Body of pancreas (tissue), 4 donors: ENCODE results near the gene SEPTIN5. TPM values are rescaled to one million over a fixed set of nuclear protein-coding genes. Genes with fewer than 3 reads are reported as not detected.

Experiments used
- ATAC-seq: fragments of 150-250 bp; one replicate; pipeline ENCODE4 v1.9.1; 2016
- DNase-seq, 4 donors: peaks; one replicate each; pipeline ENCODE4 v3.0.0-alpha.2; 2019
- H3K27ac ChIP-seq, 4 donors: fragments of 200-600 bp; sonication (generic); 1 replicate in 3 of 4; 2 replicates in 1 of 4; pipeline versions ENCODE4 v1.5.1 to v1.6.1; 2016 to 2019; ENCODE audit warnings: mild to moderate bottlenecking in 1 of 4, mixed read lengths in 1 of 4, moderate library complexity in 1 of 4
- H3K27me3 ChIP-seq, 2 donors: fragments of 200-600 bp; sonication (generic); one replicate each; pipeline ENCODE4 v1.6.0; 2016; ENCODE audit warnings: mild to moderate bottlenecking in 1 of 2
- H3K36me3 ChIP-seq, 2 donors: fragments of 200-600 bp; sonication (generic); replicated peaks in 1 of 2; 2 replicates each; pipeline ENCODE4 v1.5.1; 2016; ENCODE audit warnings: low read depth in 2 of 2; ENCODE audit not compliant: insufficient read depth in 1 of 2
- H3K4me1 ChIP-seq: fragments of 200-600 bp; sonication (generic); one replicate; pipeline ENCODE4 v1.6.0; 2016
- H3K4me3 ChIP-seq, 2 donors: fragments of 200-600 bp; sonication (generic); 1 replicate in 1 of 2; 2 replicates in 1 of 2; pipeline ENCODE4 v1.5.1; 2016 to 2019
- H3K9me3 ChIP-seq, 3 donors: fragments of 200-600 bp; sonication (generic); 1 replicate in 2 of 3; 2 replicates in 1 of 3; pipeline ENCODE4 v1.5.1; 2016
- POLR2A ChIP-seq, 3 donors: fragments of 450-650 bp; IDR thresholded peaks; one replicate each; pipeline ENCODE4 v1.6.1; 2016; ENCODE audit warnings: antibody characterized with exemption in 3 of 3, mild to moderate bottlenecking in 2 of 3
- WGBS, 2 donors: methylation state at CpG; one replicate each; pipeline ENCODE4 v1.1.5; 2017; 5-methylcytosine and 5-hydroxymethylcytosine counted together
- intact Hi-C: fragments of 100-400 bp; cut with DNase I; formaldehyde crosslinking; loops from one replicate; pipeline ENCODE4 v1.15.1; 2023
- total RNA-seq, 2 donors: library from RNA; depleted of rRNA; stranded (reverse); fragments of >200 nt; gene quantifications; one replicate each; pipeline ENCODE4 v1.1.0, GENCODE V29; 2016
- TF ChIP-seq, protein P1 (sequence below), 7 experiments: fragments of 450-650 bp in 4 of 7; fragments of 200-600 bp in 3 of 7; sonication (generic) in 3 of 7; IDR thresholded peaks; one replicate each; pipeline ENCODE4 v1.5.1; 2016 to 2019; ENCODE audit warnings: antibody characterized with exemption in 7 of 7

SEPTIN5 gene
- total RNA-seq, 2 donors from 2014 or later = 15.0 to 15.2 TPM

DNA sequence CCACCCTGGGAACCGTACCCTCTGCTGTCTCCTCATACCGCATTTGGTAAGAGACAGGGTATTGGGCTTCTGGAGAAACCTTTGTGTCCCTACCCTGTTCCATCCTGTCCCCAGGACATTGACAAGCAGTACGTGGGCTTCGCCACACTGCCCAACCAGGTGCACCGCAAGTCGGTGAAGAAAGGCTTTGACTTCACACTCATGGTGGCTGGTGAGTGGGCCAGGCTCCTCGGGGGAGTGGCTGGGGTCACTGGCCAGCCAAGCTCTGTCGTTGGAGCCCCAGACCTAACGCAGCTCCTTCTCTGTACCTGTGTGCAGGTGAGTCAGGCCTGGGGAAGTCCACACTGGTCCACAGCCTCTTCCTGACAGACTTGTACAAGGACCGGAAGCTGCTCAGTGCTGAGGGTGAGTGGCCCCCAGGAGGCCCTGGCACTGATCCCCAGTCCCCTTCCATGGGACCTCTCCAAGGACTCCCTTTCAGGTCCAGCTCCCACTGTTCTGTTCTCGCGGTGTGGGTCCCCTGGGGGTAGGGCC is 5.3 kb downstream of the SEPTIN5 start:
- TF ChIP-seq, protein P1, sequence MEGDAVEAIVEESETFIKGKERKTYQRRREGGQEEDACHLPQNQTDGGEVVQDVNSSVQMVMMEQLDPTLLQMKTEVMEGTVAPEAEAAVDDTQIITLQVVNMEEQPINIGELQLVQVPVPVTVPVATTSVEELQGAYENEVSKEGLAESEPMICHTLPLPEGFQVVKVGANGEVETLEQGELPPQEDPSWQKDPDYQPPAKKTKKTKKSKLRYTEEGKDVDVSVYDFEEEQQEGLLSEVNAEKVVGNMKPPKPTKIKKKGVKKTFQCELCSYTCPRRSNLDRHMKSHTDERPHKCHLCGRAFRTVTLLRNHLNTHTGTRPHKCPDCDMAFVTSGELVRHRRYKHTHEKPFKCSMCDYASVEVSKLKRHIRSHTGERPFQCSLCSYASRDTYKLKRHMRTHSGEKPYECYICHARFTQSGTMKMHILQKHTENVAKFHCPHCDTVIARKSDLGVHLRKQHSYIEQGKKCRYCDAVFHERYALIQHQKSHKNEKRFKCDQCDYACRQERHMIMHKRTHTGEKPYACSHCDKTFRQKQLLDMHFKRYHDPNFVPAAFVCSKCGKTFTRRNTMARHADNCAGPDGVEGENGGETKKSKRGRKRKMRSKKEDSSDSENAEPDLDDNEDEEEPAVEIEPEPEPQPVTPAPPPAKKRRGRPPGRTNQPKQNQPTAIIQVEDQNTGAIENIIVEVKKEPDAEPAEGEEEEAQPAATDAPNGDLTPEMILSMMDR (IDR thresholded peaks at IDR 0.05) = no peak
- TF ChIP-seq POLR2A (IDR thresholded peaks at IDR 0.05) = no peak
- 88 to 95% methylated on average over 8 to 12 of the region's 12 CpGs for WGBS, 2 donors
- DNase-seq (no peak), ATAC-seq (no peak)
- intact Hi-C loops = no loop called here
- no peak overlapping the region for H3K4me3 ChIP-seq
- H3K9me3 ChIP-seq = no peaks in the 10 kb centered on the region
- H3K4me1 ChIP-seq = peaks cover 46% of the 10 kb centered on the region
- no peaks in the 10 kb centered on the region for H3K36me3 ChIP-seq
- H3K27ac ChIP-seq = no peak overlapping the region
- peaks cover 0 to 4% of the 10 kb centered on the region in 2 donors for H3K27me3 ChIP-seq

DNA sequence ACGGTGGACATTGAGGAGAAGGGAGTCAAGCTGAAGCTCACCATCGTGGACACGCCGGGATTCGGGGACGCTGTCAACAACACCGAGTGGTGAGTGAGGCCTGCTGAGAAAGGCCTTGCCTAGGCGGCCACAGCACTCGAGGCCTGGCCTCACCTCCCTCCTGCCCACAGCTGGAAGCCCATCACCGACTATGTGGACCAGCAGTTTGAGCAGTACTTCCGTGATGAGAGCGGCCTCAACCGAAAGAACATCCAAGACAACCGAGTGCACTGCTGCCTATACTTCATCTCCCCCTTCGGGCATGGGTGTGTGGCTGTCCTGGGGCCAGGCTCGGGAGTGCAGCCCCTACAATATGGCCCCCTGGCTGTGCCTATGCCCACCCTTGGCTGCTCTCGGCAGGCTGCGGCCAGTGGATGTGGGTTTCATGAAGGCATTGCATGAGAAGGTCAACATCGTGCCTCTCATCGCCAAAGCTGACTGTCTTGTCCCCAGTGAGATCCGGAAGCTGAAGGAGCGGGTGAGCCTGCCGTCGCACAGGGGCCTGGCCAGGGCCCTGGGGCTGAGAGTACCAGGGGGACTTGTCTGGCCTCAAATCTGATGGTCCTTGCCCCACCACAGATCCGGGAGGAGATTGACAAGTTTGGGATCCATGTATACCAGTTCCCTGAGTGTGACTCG is 6.0 kb downstream of the SEPTIN5 start:
- Histone ChIP-seq H3K27me3 (peaks cover 0 to 5% of the 10 kb centered on the region in 2 donors), H3K4me3 (no peak overlapping the region), H3K27ac (no peak overlapping the region), H3K4me1 (peaks cover 39% of the 10 kb centered on the region), H3K9me3 (no peaks in the 10 kb centered on the region), H3K36me3 (no peaks in the 10 kb centered on the region)
- intact Hi-C loops = no loop called here
- ATAC-seq (no peak), DNase-seq (no peak)
- 90 to 91% methylated on average over 14 to 26 of the region's 26 CpGs for WGBS, 2 donors
- TF ChIP-seq, protein P1 (IDR thresholded peaks at IDR 0.05) = no peak
- no peak for TF ChIP-seq POLR2A (IDR thresholded peaks at IDR 0.05)

DNA sequence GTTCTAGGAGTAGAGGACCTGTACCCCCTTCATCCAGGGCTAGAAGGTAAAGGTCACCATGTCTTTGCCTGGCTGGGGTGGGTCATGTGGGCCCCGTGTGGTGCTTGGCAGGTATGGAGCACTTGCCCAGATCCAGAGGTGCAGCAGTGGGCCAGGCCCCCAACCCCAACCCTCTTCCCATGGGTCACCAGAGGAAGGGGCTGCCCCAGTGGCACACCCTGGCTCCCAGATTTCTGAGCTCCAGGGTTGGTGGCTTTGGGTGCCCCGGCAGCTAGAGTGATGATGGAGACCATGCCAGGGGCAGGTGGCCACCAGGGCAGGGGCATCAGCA is 6.7 kb downstream of the SEPTIN5 start:
- Histone ChIP-seq H3K36me3 (no peaks in the 10 kb centered on the region), H3K9me3 (no peaks in the 10 kb centered on the region), H3K27ac (no peak overlapping the region), H3K27me3 (peaks cover 0 to 5% of the 10 kb centered on the region in 2 donors), H3K4me3 (no peak overlapping the region), H3K4me1 (peaks cover 39% of the 10 kb centered on the region)
- DNase-seq (no peak), ATAC-seq (no peak)
- intact Hi-C loops = no loop called here
- WGBS, 2 donors = 96 to 100% methylated on average over 1 to 2 of the region's 2 CpGs
- TF ChIP-seq, protein P1 (IDR thresholded peaks at IDR 0.05) = no peak
- no peak for TF ChIP-seq POLR2A (IDR thresholded peaks at IDR 0.05)

DNA sequence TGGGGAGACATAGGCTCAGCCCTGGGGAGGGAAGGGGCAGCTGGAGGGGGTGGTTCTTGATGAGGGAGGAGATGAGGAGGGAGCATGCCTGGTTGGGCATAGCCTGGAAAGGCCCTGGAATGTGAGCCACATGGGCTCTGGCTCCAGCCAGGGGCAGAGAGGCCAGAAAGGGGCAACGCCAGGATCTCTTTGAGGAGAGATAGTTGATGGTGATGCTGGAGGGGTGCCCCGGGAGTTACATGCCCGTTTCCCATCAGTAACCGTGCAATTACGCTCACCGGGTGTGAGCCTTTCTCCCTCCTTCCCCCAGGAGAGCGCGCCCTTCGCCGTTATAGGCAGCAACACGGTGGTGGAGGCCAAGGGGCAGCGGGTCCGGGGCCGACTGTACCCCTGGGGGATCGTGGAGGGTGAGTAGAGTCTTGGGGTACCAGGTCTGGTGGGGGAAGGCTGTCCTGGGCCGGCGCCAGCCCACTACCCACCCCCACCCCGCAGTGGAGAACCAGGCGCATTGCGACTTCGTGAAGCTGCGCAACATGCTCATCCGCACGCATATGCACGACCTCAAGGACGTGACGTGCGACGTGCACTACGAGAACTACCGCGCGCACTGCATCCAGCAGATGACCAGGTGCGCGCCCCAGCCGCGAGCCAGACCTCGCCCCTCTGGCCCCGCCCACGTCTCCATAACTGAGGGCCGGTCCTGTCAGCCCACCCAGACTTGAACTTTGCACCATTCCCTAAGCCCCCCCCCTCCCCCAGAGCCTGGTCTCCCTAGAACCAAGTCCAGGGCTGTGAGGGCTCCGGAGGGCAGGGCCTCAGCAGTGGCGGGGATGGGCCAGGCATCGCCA is 7.3 kb downstream of the SEPTIN5 start:
- no peak overlapping the region for H3K27ac ChIP-seq
- intact Hi-C loops = no loop called here
- H3K9me3 ChIP-seq = no peaks in the 10 kb centered on the region
- H3K4me3 ChIP-seq = no peak overlapping the region
- 72 to 80% methylated on average over 39 to 44 of the region's 44 CpGs for WGBS, 2 donors
- peaks cover 39% of the 10 kb centered on the region for H3K4me1 ChIP-seq
- peaks cover 0 to 5% of the 10 kb centered on the region in 2 donors for H3K27me3 ChIP-seq
- ATAC-seq (no peak), DNase-seq (no peak)
- no peak for TF ChIP-seq POLR2A (IDR thresholded peaks at IDR 0.05)
- TF ChIP-seq, protein P1 (IDR thresholded peaks at IDR 0.05) = no peak
- no peaks in the 10 kb centered on the region for H3K36me3 ChIP-seq
